Upper lobe of left lung (tissue), 6 donors: ENCODE results near the gene RAB20. TPM values are rescaled to one million over a fixed set of nuclear protein-coding genes. Genes with fewer than 3 reads are reported as not detected.
"Not testable (repeated sequence)": the region's sequence is repeated elsewhere in the genome, so short reads cannot be mapped to it uniquely, and the experiment has no call there.

Source experiments
- ATAC-seq, 2 donors: fragments of 200-7000 bp; cut with Tn5 transposase; one replicate each; pipeline ENCODE4 v1.9.1; 2022; ENCODE audit warnings: mild to moderate bottlenecking in 2 of 2, moderate library complexity in 2 of 2; ENCODE audit not compliant: low FRiP score in 2 of 2
- DNase-seq, 2 donors: peaks; one replicate each; pipeline ENCODE4 v3.0.0-alpha.2; 2019 to 2020
- H3K27ac ChIP-seq, 4 donors: fragments of 200-600 bp; sonication (generic); one replicate each; pipeline ENCODE4 v1.5.1; 2016 to 2019
- H3K27me3 ChIP-seq, 4 donors: fragments of 200-600 bp; sonication (generic); one replicate each; pipeline ENCODE4 v1.5.1; 2017 to 2019
- H3K36me3 ChIP-seq, 4 donors: fragments of 200-600 bp; sonication (generic); one replicate each; pipeline ENCODE4 v1.5.1; 2016 to 2019
- H3K4me1 ChIP-seq, 4 donors: fragments of 200-600 bp; sonication (generic); one replicate each; pipeline ENCODE4 v1.5.1; 2018 to 2019
- H3K4me3 ChIP-seq, 4 donors: fragments of 200-600 bp; sonication (generic); one replicate each; pipeline ENCODE4 v1.5.1; 2017 to 2019; ENCODE audit warnings: mild to moderate bottlenecking in 2 of 4, moderate library complexity in 1 of 4
- H3K9me3 ChIP-seq, 4 donors: fragments of 200-600 bp; sonication (generic); one replicate each; pipeline ENCODE4 v1.5.1; 2018 to 2019
- EP300 ChIP-seq, 4 donors: sonication (generic); formaldehyde crosslinking; IDR thresholded peaks; one replicate each; pipeline ENCODE4 v1.5.1; 2017; ENCODE audit warnings: antibody characterized with exemption in 4 of 4, control low read depth in 2 of 4
- POLR2A ChIP-seq, 4 donors: fragments of 450-650 bp; IDR thresholded peaks; one replicate each; pipeline ENCODE4 v1.5.1; 2016 to 2017; ENCODE audit warnings: antibody characterized with exemption in 4 of 4, mild to moderate bottlenecking in 2 of 4
- POLR2AphosphoS5 ChIP-seq, 2 donors: sonication (generic); formaldehyde crosslinking; IDR thresholded peaks; one replicate each; pipeline ENCODE4 v1.5.1; 2017; ENCODE audit warnings: antibody characterized with exemption in 2 of 2
- WGBS, 2 donors: methylation state at CpG; one replicate each; pipeline ENCODE4 v1.1.5; 2017 to 2018; 5-methylcytosine and 5-hydroxymethylcytosine counted together
- total RNA-seq, 6 donors: library from RNA; depleted of rRNA in 4 of 6; stranded (reverse); fragments of >200 nt in 4 of 6; gene quantifications; one replicate each; pipeline versions ENCODE4 v1.1.0 to v1.2.1, GENCODE V29; 2016 to 2021
- TF ChIP-seq, protein P1 (sequence below), 6 experiments: fragments of 450-650 bp in 4 of 6; fragments of 200-600 bp in 2 of 6; sonication (generic) in 2 of 6; IDR thresholded peaks; one replicate each; pipeline ENCODE4 v1.5.1; 2016 to 2019; ENCODE audit warnings: antibody characterized with exemption in 6 of 6
- donor health status: DM: no; HTN: no; CAD: no; lungs with moderate emphysema.
- donor health status: DM: no; HTN: yes; CAD: no; lungs with severe emphysema.

Gene RAB20
- total RNA-seq, 6 donors from 2014 or later: 46.7 to 80.7 (median 57.8) TPM

DNA sequence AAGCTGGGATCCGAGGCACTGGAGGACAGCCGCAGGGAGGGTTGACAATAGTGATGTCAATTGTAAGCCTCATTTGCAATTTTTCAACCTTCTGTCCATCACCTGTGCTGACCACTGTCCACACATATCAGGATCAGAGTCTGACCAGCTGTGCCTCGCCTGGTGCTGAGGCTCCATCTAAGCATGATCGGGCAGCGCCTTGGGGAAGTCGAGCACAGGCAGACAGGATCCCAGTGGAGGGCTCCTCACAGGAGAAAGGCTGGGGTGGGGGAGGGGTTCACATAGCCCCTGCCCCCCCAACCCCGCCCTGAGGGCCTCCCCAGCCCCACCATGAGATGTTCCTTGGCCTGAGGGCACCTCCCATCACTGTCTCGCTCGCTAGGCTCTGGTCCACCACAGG, 60.3 kb downstream of the RAB20 start:
- ATAC-seq (no peak), DNase-seq (no peak)
- WGBS, 2 donors: 93 to 98% methylated on average over 7 to 9 of the region's 9 CpGs
- Histone ChIP-seq H3K36me3 (peaks cover 3 to 98% (median 64%) of the 10 kb centered on the region in 4 donors), H3K27ac (no peak overlapping the region), H3K4me3 (no peak overlapping the region), H3K4me1 (peaks cover 0 to 6% (median under 1%) of the 10 kb centered on the region in 4 donors), H3K9me3 (no peaks in the 10 kb centered on the region), H3K27me3 (no peaks in the 10 kb centered on the region)
- TF ChIP-seq POLR2A (IDR thresholded peaks at IDR 0.05) (no peak), EP300 (IDR thresholded peaks at IDR 0.05) (no peak), POLR2AphosphoS5 (IDR thresholded peaks at IDR 0.05) (no peak)
- TF ChIP-seq, protein P1, sequence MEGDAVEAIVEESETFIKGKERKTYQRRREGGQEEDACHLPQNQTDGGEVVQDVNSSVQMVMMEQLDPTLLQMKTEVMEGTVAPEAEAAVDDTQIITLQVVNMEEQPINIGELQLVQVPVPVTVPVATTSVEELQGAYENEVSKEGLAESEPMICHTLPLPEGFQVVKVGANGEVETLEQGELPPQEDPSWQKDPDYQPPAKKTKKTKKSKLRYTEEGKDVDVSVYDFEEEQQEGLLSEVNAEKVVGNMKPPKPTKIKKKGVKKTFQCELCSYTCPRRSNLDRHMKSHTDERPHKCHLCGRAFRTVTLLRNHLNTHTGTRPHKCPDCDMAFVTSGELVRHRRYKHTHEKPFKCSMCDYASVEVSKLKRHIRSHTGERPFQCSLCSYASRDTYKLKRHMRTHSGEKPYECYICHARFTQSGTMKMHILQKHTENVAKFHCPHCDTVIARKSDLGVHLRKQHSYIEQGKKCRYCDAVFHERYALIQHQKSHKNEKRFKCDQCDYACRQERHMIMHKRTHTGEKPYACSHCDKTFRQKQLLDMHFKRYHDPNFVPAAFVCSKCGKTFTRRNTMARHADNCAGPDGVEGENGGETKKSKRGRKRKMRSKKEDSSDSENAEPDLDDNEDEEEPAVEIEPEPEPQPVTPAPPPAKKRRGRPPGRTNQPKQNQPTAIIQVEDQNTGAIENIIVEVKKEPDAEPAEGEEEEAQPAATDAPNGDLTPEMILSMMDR (IDR thresholded peaks at IDR 0.05): no peak

GRCh38 chr13:110500341-110500740, 61.2 kb downstream of the RAB20 start:
- Histone ChIP-seq H3K36me3 (peaks cover 3 to 98% (median 65%) of the 10 kb centered on the region in 4 donors), H3K9me3 (no peaks in the 10 kb centered on the region), H3K27ac (no peak overlapping the region), H3K4me3 (no peak overlapping the region), H3K27me3 (no peaks in the 10 kb centered on the region), H3K4me1 (no peaks in the 10 kb centered on the region)
- no peak for TF ChIP-seq EP300 (IDR thresholded peaks at IDR 0.05)
- WGBS, 2 donors: 85 to 92% methylated on average over 3 of the region's 3 CpGs
- ATAC-seq (no peak), DNase-seq (no peak)

DNA sequence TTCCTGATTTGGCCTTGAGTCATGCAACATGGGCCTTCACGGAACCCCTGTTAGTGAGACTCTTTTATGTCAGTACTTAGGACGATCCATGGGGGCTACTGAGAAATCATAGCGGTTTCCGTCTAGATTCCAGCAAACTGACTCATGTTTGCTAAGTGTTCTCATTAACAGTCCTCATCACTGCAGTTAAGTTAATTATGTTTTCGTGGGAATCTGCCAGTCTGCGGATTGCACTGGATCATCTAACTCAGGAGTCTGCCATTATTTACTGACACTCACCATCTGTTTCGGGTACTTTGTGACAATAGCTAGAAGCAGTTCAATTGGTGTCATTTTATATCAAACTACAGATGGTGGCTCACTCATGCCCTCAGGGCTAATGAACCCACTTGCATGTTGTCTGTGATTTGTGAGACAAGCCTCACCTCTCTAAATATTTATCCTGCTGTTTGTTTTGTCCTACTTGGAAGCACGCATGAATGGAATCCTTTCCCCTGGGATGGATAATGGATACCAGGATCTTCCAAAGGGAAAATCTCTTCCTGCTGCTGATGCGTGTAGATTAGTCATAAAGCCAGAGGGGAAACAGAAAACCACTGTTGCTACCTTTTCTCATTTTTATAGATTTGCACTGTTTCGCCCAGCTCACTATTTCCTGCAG, 61.8 kb downstream of the RAB20 start:
- Histone ChIP-seq H3K36me3 (peaks cover 3 to 98% (median 69%) of the 10 kb centered on the region in 4 donors), H3K9me3 (no peaks in the 10 kb centered on the region), H3K4me1 (no peaks in the 10 kb centered on the region), H3K27ac (no peak overlapping the region), H3K27me3 (no peaks in the 10 kb centered on the region), H3K4me3 (no peak overlapping the region)
- ATAC-seq: no peak
- DNase-seq: no peak
- no peak for TF ChIP-seq POLR2A (IDR thresholded peaks at IDR 0.05)
- TF ChIP-seq, protein P1 (IDR thresholded peaks at IDR 0.05): no peak
- no peak for TF ChIP-seq POLR2AphosphoS5 (IDR thresholded peaks at IDR 0.05)
- TF ChIP-seq EP300 (IDR thresholded peaks at IDR 0.05): no peak
- WGBS, 2 donors: 89 to 90% methylated on average over 10 of the region's 10 CpGs

DNA sequence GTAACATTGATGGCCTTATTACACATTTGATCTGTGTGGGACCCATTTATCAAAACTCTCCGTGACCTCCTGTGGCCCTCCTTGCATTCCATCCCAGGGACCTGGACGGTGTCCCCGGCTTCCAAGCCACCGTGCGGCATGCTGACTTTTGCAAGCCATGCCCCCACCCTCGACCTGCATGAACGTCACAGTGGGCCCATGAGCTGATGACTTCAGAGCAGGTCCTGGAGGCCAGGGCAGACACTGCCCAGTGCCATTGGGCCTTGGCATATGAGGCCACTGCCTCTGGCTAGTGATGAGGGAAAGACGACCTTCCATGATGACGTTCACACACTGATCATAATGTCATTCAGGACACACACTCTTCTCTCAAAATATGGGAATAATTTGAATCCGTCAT, 62.8 kb downstream of the RAB20 start:
- H3K27ac ChIP-seq: no peak overlapping the region
- H3K9me3 ChIP-seq: no peaks in the 10 kb centered on the region
- DNase-seq (no peak), ATAC-seq (peak in 1 of 2 donors; percentile 7)
- H3K36me3 ChIP-seq: peaks cover 3 to 98% (median 63%) of the 10 kb centered on the region in 4 donors
- H3K4me1 ChIP-seq: no peaks in the 10 kb centered on the region
- H3K27me3 ChIP-seq: no peaks in the 10 kb centered on the region
- TF ChIP-seq, protein P1 (IDR thresholded peaks at IDR 0.05): no peak
- TF ChIP-seq EP300 (IDR thresholded peaks at IDR 0.05) (no peak), POLR2AphosphoS5 (IDR thresholded peaks at IDR 0.05) (no peak), POLR2A (IDR thresholded peaks at IDR 0.05) (no peak)
- 80 to 91% methylated on average over 6 to 10 of the region's 10 CpGs for WGBS, 2 donors
- H3K4me3 ChIP-seq: no peak overlapping the region

- Histone ChIP-seq H3K27ac (no peak overlapping the region), H3K9me3 (no peaks in the 10 kb centered on the region), H3K36me3 (peaks cover 3 to 98% (median 61%) of the 10 kb centered on the region in 4 donors), H3K4me1 (no peaks in the 10 kb centered on the region), H3K27me3 (no peaks in the 10 kb centered on the region), H3K4me3 (no peak overlapping the region)
- ATAC-seq: no peak
- TF ChIP-seq, protein P1 (IDR thresholded peaks at IDR 0.05): no peak
- no peak for TF ChIP-seq EP300 (IDR thresholded peaks at IDR 0.05)
- TF ChIP-seq POLR2AphosphoS5 (IDR thresholded peaks at IDR 0.05): no peak
- no peak for TF ChIP-seq POLR2A (IDR thresholded peaks at IDR 0.05)
- no peak for DNase-seq
- 82 to 85% methylated on average over 5 of the region's 5 CpGs for WGBS, 2 donors
Observed at GRCh38 chr13:110498327-110498726, 63.2 kb downstream of the RAB20 start.

- H3K4me1 ChIP-seq, ATAC-seq, H3K27ac ChIP-seq, H3K4me3 ChIP-seq, H3K27me3 ChIP-seq, DNase-seq, H3K9me3 ChIP-seq: not testable (repeated sequence)
- WGBS, 2 donors: 98 to 100% methylated on average over 2 to 3 of the region's 3 CpGs
- H3K36me3 ChIP-seq: peaks cover 3 to 98% (median 61%) of the 10 kb centered on the region in 4 donors
Observed at GRCh38 chr13:110497896-110498295, 63.6 kb downstream of the RAB20 start.
